CD4-positive, alpha-beta T cell treated with Interleukin-12 subunit alpha and Interleukin-12 subunit beta, for 1 hour (primary cell): Measurements from ENCODE around the gene RDH5.
"Not testable (repeated sequence)": the region's sequence is repeated elsewhere in the genome, so short reads cannot be mapped to it uniquely, and the experiment has no call there.

Source experiments
- DNase-seq: peaks from one replicate; pipeline ENCODE4 v3.0.0-alpha.2; 2020

RDH5 gene

GRCh38 chr12:55748230-55748993, 28.2 kb downstream of the RDH5 start:
- DNase-seq, result no peak

GRCh38 chr12:55755246-55755645, 35.1 kb downstream of the RDH5 start:
- DNase-seq, result no peak

DNA sequence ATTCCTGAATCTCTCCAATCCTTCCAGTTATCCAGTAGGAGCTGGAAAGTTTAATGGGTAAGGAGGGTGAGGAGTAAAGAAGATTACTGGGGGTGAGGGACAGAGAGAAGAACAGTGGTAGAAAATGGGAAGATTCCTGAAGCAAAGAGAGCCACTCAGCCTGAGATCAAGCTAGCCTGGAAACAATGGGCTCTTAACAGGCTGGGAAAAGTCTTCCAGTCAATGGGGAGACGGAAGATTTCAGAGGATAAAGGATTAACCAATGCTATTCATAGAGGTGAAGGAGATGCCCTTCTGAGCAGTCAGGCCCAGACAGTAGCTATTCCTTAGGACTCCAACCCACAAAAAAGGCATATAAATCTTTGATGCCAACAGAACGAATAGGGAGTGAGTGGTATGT, 37.5 kb downstream of the RDH5 start:
- DNase-seq, result no peak

GRCh38 chr12:55758575-55758974, 38.4 kb downstream of the RDH5 start:
- not testable (repeated sequence) for DNase-seq

DNA sequence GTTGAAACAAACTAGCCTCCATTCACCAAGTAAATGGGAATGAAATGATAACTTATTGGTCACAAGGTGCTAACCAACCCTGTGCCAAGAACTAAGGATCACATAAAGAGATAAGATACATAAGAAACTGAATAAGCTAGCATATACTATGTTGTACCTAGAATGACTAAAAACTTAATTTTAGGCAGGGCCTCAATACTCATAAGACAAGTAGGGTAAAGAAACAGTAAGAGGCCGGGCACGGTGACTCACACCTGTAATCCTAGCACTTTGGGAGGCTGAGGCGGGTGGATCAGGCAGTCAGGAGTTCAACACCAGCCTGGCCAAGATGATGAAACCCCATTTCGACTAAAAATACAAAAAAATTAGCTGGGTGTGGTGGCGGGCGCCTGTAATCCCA, 40.5 kb downstream of the RDH5 start:
- DNase-seq, result no peak

DNA sequence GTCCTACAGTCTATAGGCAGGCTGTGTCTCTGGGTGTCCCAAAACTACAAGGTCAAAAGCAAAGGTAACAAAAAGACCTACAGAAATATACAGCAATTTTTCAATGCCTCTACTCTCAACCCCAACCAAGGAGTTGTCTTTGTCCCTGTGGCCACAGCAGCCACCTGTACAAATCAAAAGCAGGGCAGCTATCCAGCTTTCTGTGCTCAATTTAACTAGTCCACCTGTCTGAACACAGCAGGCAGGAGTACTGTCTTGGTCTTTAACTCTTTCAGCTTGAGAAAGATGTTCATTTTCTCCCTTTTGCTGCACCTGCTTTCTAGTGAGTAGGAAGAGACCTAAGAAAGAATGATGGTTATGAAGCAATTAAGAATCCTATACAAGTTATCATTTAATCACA, 42.5 kb downstream of the RDH5 start:
- DNase-seq, result no peak

DNA sequence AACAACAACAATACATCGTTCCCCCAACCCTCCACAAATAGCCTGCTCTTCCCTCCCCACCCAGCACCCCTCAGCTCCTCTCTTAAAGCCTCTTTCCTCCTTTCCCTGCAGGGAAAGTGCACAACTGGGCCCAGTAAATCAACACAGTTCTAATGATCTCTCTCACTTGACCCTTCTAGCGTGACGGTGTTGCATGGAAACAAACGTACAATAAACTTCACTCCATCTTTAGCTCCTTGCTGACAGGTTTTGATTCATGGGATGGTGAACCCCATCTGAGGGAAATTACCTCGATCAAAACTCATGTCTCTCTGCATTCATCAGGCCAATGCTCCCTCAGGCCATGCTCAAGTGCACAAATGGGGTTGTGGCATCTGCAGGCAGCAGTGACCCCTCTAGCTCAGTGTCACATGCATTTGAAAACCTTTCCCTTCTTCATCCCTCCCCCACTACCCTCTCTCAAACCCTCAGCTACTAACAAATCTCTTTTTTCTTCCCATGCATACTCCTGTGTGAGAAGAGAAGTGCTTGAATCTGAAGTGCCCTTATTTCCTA, 45.6 kb downstream of the RDH5 start:
- no peak for DNase-seq

DNA sequence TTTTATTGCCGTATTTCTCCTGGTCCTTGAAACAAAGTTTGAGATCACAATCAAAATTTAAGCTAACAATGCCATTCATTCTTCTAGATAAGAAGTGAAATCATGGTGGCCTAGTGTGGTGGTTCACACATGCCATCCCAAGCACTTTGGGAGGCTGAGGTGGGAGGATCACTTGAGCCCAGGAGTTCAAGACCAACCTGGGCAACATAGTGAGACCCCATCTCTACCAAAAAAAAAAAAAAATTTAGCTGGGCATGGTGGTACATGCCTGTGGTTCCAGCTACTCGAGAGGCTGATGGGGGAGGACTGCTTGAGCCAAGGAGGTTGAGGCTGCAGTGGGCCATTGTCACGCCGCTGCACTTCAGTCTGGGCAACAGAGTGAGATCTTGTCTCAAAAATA, 47.0 kb downstream of the RDH5 start:
- no peak for DNase-seq

- no peak for DNase-seq
Measured at GRCh38 chr12:55771736-55772135, 51.5 kb downstream of the RDH5 start.
